HG02870 (cell line): Measurements from ENCODE around the gene THADA.

Source experiments
- ATAC-seq: cut with Tn5 transposase; IDR thresholded peaks from one replicate; pipeline ENCODE4 v1.9.1; 2021; ENCODE audit warnings: mild to moderate bottlenecking, moderate library complexity; ENCODE audit not compliant: unreplicated experiment

THADA gene

GRCh38 chr2:43363120-43363519 lies 232.7 kb downstream of the THADA start:
- no peak for ATAC-seq

DNA sequence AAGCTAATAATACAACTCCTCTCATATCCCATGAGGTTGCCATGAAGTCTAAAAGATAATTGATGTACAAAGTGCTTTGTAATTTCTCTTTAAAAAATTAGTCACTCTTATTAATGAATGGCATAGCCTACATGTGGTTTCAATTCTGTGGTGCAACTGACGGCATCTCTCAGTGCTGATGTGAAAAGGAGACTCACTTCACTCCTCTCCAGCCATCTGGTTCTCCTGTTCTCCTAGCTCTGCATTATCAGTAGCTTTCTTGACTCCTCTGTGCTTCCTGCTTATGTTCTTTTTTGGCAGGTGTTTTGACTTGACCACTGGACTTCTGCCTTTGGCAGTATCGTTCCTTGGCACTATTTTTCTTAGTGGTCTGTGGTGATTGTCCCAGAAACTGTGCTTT lies 234.6 kb downstream of the THADA start:
- no peak for ATAC-seq

DNA sequence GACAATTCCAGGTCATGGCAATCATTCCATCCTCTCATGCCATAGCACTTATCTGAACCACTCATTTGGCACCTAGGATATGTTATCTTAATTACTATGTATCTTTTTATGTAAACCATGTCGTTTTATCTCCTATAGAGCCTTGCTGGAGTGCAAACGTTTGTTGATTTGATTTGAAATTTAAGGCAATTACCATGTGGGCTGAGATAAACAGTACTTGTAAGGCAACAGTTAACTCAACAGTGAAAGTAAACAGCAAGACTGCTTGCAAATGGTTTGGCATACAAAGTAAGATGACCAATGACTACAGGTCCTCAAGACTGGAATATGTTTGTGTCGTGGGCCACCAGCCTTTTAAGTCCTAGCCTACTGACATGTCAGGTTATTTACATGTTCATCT lies 235.7 kb downstream of the THADA start:
- ATAC-seq: no peak

GRCh38 chr2:43358410-43359201 lies 237.2 kb downstream of the THADA start:
- no peak for ATAC-seq

DNA sequence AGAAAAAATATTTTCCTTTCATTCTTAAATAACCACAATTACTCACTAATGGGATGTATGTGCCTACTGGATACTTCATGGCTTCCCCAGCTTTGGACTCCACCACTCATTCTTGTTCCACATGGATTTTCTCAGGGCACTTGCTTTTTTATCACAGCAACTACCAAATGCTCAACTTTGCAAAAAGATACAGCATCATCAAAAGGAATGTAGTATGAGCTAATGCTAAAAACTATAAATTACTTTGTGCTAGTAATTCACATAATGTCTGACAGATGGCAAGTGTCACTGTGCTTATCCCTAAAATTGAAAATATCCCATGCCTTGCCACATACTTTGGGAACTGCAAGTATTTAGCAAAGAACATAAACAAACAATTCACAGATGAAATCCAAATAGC lies 239.1 kb downstream of the THADA start:
- ATAC-seq: no peak

DNA sequence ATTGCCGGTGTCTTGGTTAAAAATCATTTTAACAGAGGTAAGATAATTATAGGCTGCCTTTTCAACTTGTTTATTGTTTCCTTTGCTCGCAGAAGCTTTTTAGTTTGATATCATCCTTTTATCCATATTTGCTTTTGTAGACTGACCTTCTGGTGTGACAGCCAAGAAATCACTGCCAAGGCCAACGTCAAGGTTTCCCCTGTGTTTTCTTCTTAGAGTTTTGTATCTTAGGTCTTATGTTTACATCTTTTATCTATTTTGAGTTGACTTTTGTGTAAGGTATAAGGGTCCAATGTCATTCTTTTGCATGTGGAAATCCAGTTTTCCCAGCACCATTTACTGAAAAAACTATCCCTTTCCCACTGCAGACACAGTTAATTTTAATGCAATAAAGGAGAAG lies 240.4 kb downstream of the THADA start:
- ATAC-seq: no peak

DNA sequence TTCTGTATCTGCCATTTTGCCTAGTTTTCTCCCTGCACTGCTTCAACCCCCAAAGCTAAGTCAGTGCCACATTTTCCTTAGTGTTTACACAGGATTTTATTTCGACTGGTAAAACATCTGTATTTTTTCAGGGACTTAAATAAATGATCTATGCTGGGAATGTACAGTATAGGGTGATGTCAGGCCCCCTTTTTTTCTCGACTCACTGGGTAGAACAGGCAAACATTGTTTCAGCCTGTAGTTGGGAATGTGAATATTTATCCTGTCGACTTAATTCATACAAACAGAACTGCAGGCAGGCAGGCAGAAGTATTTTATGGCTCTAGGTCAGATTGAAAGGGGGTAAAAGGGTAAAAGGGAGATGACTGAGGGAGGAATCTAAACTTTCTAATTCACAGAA lies 245.9 kb downstream of the THADA start:
- ATAC-seq: no peak

- ATAC-seq: no peak
These were observed 246.8 kb downstream of the THADA start for GRCh38 chr2:43348908-43349661.

- ATAC-seq: no peak
These were observed 248.1 kb downstream of the THADA start for GRCh38 chr2:43347746-43348145.

GRCh38 chr2:43346602-43347567 lies 249.0 kb downstream of the THADA start:
- ATAC-seq: no peak

DNA sequence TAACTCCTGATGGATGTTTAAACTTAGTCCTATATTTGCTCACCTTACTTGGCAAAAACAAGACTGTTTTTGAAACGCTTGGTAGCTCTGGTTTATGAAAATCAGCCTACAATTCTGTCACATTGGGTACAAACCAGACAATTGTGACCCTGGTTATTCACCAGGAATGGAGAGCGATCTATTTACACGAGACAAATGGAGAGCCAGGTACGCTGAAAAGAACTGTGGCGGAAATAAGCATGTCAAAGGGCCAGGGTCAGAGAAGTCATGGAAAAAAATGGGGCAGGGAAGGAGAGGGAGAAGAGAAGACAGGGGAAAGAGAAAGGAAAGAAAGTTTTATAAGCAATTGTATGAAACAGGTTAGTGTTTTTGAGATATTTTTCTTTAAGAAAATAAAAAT lies 250.0 kb downstream of the THADA start:
- no peak for ATAC-seq

GRCh38 chr2:43345391-43345813 lies 250.4 kb downstream of the THADA start:
- ATAC-seq: no peak

GRCh38 chr2:43344868-43345373 lies 250.9 kb downstream of the THADA start:
- ATAC-seq: no peak

- ATAC-seq: no peak
These were observed 252.1 kb downstream of the THADA start for GRCh38 chr2:43343573-43344304.

- ATAC-seq: no peak
These were observed 253.7 kb downstream of the THADA start for GRCh38 chr2:43341959-43342757.

DNA sequence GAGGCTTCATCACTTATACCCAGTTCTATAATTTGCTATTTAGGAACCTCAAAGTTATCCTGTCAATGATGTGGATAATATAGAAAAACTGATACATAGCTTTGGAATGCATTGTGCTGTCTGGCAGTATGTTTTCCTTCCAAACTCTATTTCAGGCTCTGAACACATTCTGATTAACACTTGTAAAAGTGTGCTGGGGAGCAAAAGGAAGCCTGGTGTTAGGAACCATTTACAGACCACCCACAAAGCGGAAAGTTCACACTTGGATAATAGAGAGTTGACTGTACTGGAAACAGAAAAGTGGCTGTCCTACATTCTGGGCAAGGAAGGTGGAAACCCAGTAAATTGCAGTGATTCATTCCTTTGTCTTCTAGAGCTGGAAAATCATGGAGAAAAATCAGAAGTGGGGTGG lies 254.9 kb downstream of the THADA start:
- no peak for ATAC-seq

DNA sequence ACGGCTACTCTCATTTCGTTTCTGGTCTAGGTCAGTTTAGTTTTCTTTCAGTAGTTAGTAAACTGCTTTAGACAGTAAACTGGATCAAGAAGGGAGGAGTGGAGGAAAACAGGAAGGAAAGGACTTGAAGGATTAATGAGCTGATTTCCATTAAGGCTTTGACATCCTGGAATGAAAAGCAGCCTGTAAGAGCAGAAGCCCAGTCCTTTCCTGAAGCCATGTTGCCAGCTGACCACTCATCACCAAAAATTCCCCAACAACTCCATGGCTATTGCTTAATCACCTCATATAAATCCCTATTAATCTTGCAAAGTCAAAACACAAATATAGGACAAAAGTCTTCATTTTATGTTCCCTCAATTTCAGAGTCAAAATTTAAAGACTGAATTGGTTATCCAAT lies 255.8 kb downstream of the THADA start:
- no peak for ATAC-seq

DNA sequence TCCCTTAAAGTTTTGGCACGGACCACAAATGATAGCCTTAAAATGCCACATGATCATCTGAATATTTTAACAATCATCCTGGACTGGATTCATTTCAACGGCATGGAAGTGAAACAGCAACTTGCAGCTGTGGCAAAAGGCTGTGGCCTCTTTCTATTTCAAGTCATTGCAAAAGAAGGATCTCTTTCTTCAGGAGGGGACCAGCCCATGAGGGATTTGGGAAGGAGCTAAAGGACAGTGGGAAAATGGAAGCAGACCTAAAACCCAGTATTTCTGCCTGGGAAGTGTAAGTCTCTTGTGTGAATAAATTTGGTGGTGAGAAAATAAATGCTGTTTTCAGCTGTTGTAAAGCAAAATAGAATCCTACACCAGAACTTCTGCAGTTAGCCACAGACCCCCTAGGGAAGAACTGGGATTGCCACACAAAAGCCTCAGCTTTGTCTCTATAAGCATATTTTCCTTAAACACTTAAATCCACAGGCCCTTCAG lies 262.1 kb downstream of the THADA start:
- no peak for ATAC-seq

GRCh38 chr2:43333101-43333655 lies 262.7 kb downstream of the THADA start:
- ATAC-seq: no peak
